Fibroblast of lung (primary cell): Measurements from ENCODE around the gene AKR1B15. TPM values are rescaled to one million over a fixed set of nuclear protein-coding genes. Genes with fewer than 3 reads are reported as not detected.

Source experiments
- DNase-seq, 2 donors: peaks; one replicate each; pipeline versions ENCODE4 v3.0.0 to v3.0.0-alpha.2; 2010; ENCODE audit warnings: low read depth in 2 of 2
- H2AFZ ChIP-seq: 2 replicates; pipeline ENCODE4 v1.5.1; 2012; ENCODE audit warnings: low read length, control low read depth, inconsistent platforms
- H3K27ac ChIP-seq: 2 replicates; pipeline ENCODE4 v1.5.1; 2011; ENCODE audit warnings: low read length, control low read depth; ENCODE audit not compliant: insufficient read depth
- H3K27me3 ChIP-seq: 2 replicates; pipeline ENCODE4 v1.5.1; 2011; ENCODE audit warnings: mild to moderate bottlenecking, low read length; ENCODE audit not compliant: control insufficient read depth, insufficient read depth
- H3K36me3 ChIP-seq: 2 replicates; pipeline ENCODE4 v1.5.1; 2011; ENCODE audit warnings: low read length; ENCODE audit not compliant: control insufficient read depth, insufficient read depth
- H3K4me1 ChIP-seq: 2 replicates; pipeline ENCODE4 v1.5.1; 2011; ENCODE audit warnings: low read length; ENCODE audit not compliant: control insufficient read depth, insufficient read depth; ENCODE audit errors: extremely low read depth
- H3K4me2 ChIP-seq: 2 replicates; pipeline ENCODE4 v1.5.1; 2011; ENCODE audit warnings: low read length, control low read depth; ENCODE audit not compliant: insufficient read depth; ENCODE audit errors: extremely low read depth
- H3K4me3 ChIP-seq, 4 experiments: fragments of 200-600 bp in 1 of 4; sonication (generic) in 1 of 4; replicated peaks in 1 of 4; 2 replicates each; pipeline ENCODE4 v1.5.1; 2011 to 2016; ENCODE audit warnings: low read length in 4 of 4, low read depth in 3 of 4, mild to moderate bottlenecking in 3 of 4, control low read depth in 2 of 4, inconsistent platforms in 1 of 4, mixed read lengths in 1 of 4; ENCODE audit not compliant: insufficient read depth in 1 of 4; ENCODE audit errors: control extremely low read depth in 1 of 4
- H3K79me2 ChIP-seq: 2 replicates; pipeline ENCODE4 v1.5.1; 2012; ENCODE audit warnings: mild to moderate bottlenecking, low read length, inconsistent platforms; ENCODE audit not compliant: control insufficient read depth, insufficient read depth
- H3K9ac ChIP-seq: 2 replicates; pipeline ENCODE4 v1.5.1; 2011; ENCODE audit warnings: mild to moderate bottlenecking, low read length, control low read depth; ENCODE audit not compliant: insufficient read depth
- H3K9me3 ChIP-seq: 2 replicates; pipeline ENCODE4 v1.5.1; 2012; ENCODE audit warnings: low read depth, low read length; ENCODE audit not compliant: control insufficient read depth, insufficient read depth
- H4K20me1 ChIP-seq: 2 replicates; pipeline ENCODE4 v1.5.1; 2011; ENCODE audit warnings: low read length; ENCODE audit not compliant: control insufficient read depth, insufficient read depth; ENCODE audit errors: extremely low read depth
- EZH2 ChIP-seq: IDR thresholded peaks from 2 replicates; pipeline ENCODE4 v1.5.1; 2012; ENCODE audit warnings: low read length, control low read depth, mild to moderate bottlenecking; ENCODE audit errors: missing control alignments
- polyA plus RNA-seq, 2 donors: library from polyadenylated mRNA; depleted of rRNA in 1 of 2; stranded (reverse) in 1 of 2; unstranded in 1 of 2; fragments of >200 nt; gene quantifications; 2 replicates each; pipeline ENCODE4 v1.2.1, GENCODE V29; 2011 to 2012; ENCODE audit warnings: missing spikeins in 1 of 2
- total RNA-seq: library from RNA; depleted of rRNA; stranded (reverse); fragments of >200 nt; gene quantifications from 2 replicates; pipeline ENCODE4 v1.2.1, GENCODE V29; 2014
- TF ChIP-seq, protein P1 (sequence below), 2 donors: IDR thresholded peaks in 1 of 2; conservative IDR thresholded peaks in 1 of 2; 1 replicate in 1 of 2; 2 replicates in 1 of 2; pipeline ENCODE4 v1.5.1; 2011 to 2012; ENCODE audit warnings: low read length in 2 of 2, control low read depth in 1 of 2, inconsistent platforms in 1 of 2, low read depth in 1 of 2, mild to moderate bottlenecking in 1 of 2

The AKR1B15 gene
- total and polyA plus RNA-seq, 2 donors (not counting 1 experiment from before 2014, with no cell fraction given) = not detected

DNA sequence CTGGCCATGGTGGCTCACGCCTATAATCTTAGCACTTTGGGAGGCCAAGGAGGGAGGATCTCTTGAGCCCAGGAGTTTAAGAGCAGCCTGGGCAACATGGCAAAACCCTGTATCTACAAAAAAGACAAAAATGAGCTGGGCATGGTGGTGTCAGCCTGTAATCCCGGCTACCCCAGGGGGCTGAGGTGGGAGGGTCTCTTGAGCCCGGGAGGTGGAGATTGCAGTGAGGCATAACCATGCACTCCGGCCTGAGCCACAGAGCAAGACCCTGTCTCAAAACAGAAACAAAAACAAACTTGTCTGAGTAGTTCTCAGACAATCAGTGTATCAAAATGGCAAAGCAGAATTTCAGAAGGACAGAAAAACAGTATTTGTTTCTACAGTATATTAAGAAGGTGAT is 52.5 kb downstream of the AKR1B15 start:
- Histone ChIP-seq H4K20me1 (no peaks in the 10 kb centered on the region), H3K27me3 (no peaks in the 10 kb centered on the region), H3K9me3 (no peaks in the 10 kb centered on the region), H3K9ac (no peak overlapping the region), H3K79me2 (no peaks in the 10 kb centered on the region), H3K4me2 (no peak overlapping the region), H3K4me1 (peaks cover 3% of the 10 kb centered on the region), H3K27ac (no peak overlapping the region), H3K4me3 (no peak overlapping the region), H2AFZ (no peak overlapping the region), H3K36me3 (no peaks in the 10 kb centered on the region)
- TF ChIP-seq, protein P1, sequence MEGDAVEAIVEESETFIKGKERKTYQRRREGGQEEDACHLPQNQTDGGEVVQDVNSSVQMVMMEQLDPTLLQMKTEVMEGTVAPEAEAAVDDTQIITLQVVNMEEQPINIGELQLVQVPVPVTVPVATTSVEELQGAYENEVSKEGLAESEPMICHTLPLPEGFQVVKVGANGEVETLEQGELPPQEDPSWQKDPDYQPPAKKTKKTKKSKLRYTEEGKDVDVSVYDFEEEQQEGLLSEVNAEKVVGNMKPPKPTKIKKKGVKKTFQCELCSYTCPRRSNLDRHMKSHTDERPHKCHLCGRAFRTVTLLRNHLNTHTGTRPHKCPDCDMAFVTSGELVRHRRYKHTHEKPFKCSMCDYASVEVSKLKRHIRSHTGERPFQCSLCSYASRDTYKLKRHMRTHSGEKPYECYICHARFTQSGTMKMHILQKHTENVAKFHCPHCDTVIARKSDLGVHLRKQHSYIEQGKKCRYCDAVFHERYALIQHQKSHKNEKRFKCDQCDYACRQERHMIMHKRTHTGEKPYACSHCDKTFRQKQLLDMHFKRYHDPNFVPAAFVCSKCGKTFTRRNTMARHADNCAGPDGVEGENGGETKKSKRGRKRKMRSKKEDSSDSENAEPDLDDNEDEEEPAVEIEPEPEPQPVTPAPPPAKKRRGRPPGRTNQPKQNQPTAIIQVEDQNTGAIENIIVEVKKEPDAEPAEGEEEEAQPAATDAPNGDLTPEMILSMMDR (conservative IDR thresholded peaks at IDR 0.05 in 1 of 2, IDR thresholded peaks at IDR 0.05 in 1 of 2; ENCODE audit: low read depth in 1 of 2, low read length in 2 of 2) = no peak
- TF ChIP-seq EZH2 = no peak
- DNase-seq = no peak

DNA sequence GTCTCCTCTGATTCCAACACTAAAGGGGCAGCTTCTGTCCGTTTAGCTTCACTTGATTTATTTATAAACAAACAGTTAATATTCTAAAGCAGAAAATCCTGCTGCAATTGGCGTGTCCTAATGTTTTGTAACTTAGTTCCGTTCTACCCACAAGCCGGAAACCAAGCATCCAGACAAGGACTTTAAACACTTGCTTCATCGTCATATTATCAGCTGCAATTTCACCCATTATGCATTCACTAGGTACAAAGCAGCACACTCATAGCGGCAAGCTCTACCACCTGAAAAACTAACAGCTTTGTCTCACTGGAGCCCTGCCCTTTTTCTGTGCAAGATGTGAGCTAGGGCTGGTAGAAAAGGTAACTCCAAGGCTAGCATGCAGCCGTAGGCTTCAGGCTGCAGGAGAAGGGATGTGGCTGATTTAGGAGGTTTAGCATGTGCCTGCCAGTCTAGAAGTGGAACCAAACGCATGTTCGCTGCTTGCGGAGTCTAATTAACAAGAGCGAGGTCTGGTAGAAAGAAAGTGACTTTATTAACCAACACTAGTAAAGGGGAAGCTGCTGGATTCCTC is 54.1 kb downstream of the AKR1B15 start:
- Histone ChIP-seq H3K9ac (no peak overlapping the region), H3K36me3 (no peaks in the 10 kb centered on the region), H3K4me1 (peaks cover 3% of the 10 kb centered on the region), H3K79me2 (no peaks in the 10 kb centered on the region), H3K9me3 (no peaks in the 10 kb centered on the region), H4K20me1 (no peaks in the 10 kb centered on the region), H3K4me3 (peak overlapping the region; percentile 2 to 29 (median 11)), H2AFZ (peak overlapping the region; percentile 79), H3K27me3 (no peaks in the 10 kb centered on the region), H3K4me2 (peak overlapping the region; percentile 78), H3K27ac (no peak overlapping the region)
- peak; percentile 39 to 40 for DNase-seq
- TF ChIP-seq, protein P1 (conservative IDR thresholded peaks at IDR 0.05 in 1 of 2, IDR thresholded peaks at IDR 0.05 in 1 of 2; ENCODE audit: low read depth in 1 of 2, low read length in 2 of 2) = no peak
- no peak for TF ChIP-seq EZH2

DNA sequence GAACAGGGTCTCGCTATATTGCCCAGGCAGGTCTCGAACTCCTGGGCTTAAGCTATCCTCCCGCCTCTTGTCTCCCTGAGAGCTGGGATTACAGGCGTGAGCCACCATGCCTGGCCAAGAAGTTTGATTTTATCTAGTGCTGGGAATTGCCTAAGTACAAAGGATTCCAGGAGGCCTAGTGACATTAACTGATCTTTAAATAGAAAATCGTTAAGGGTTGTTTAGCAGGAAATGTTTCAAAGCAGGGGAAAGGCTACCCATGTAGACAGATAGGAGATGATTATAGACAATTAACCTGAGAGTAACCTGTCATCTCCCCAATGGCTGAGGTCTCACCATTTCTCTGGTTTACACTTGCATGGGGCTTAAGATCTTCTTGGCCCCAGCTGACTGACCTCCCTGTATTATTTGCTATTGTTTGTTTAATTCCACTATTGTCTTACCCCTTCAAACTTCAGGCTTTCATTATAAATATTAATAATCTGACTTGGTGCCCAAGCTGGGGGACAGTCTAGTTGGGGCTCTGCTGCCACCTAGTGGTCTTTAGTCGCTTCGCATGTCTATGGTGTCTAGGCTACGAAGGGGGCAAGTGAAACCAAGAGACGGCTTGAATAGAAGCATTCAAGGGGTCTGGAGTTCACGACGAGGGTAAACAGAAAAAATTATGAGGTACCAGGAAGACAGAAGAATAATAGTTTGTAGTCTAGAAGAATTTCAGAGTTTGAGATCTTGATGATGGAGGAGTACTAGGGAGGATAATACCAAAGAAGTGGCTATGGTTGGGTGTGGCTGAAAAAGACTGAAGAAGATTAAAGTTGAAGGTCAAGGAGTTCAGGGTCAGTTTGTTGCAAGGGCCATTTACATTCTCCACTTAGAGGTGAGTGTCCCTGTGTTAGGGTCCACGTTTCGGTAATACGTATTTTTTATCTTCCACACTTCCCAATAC is 57.3 kb downstream of the AKR1B15 start:
- TF ChIP-seq, protein P1 (conservative IDR thresholded peaks at IDR 0.05 in 1 of 2, IDR thresholded peaks at IDR 0.05 in 1 of 2; ENCODE audit: low read depth in 1 of 2, low read length in 2 of 2) = peak; percentile 87 to 89
- no peak for TF ChIP-seq EZH2
- Histone ChIP-seq H3K4me3 (peak overlapping the region in 1 of 4 experiments; percentile 10), H3K36me3 (no peaks in the 10 kb centered on the region), H4K20me1 (no peaks in the 10 kb centered on the region), H3K4me2 (peak overlapping the region; percentile 72), H3K4me1 (peaks cover 3% of the 10 kb centered on the region), H3K9me3 (no peaks in the 10 kb centered on the region), H2AFZ (peak overlapping the region; percentile 1), H3K27ac (no peak overlapping the region), H3K27me3 (no peaks in the 10 kb centered on the region), H3K79me2 (no peaks in the 10 kb centered on the region), H3K9ac (no peak overlapping the region)
- peak; percentile 34 to 74 for DNase-seq
